HS-27A (cell line): ENCODE measurements around the gene PTPRQ.
A peak's percentile ranks its signal among the peaks of the same experiment; 100 is the strongest.
"Not testable (repeated sequence)": the region's sequence is repeated elsewhere in the genome, so short reads cannot be mapped to it uniquely, and the experiment has no call there.

Experiments used
- DNase-seq: peaks from one replicate; pipeline ENCODE4 v3.0.0-alpha.2; 2012; ENCODE audit warnings: low read depth, missing footprints

Gene PTPRQ

DNA sequence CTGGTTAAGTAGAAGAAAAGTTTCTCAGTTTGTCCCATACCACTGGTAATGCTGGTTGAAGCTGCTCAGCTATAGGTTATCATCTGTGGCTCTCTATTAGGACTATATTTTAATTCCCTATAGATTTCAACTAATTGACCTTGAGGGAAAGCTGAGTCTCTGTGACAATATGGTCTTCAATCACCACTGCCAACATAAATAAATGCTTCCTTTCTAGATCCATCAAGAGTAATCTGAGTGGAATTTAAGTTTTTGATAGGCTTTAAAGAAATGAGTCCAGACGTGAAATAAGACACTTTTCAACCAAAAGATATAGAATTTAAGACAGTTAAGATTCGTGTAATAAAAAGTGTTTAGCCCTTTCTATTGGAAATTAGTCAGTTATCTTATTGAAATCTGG lies 199.9 kb downstream of the PTPRQ start:
- no peak for DNase-seq

DNA sequence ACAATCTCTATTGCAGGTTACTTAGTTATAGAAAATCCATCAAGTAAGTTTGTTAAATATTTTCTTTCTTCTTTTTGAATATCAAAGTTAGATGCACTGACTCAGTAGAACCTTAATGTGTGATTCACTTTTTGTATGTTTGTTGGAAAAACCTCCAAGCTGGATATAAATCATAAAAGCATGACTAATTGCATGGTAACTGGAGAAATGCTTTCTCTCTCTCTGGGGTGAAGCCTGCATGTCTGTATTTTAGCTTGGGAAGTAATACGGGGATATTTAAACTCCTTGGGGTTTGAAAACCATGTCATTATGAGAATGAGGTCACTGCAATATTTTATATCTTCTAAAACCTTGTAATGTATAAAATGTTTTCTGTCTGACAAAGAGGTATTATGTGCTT lies 204.8 kb downstream of the PTPRQ start:
- peak; percentile 62 for DNase-seq

- no peak for DNase-seq
Observed at GRCh38 chr12:80655751-80656150, 211.7 kb downstream of the PTPRQ start.

DNA sequence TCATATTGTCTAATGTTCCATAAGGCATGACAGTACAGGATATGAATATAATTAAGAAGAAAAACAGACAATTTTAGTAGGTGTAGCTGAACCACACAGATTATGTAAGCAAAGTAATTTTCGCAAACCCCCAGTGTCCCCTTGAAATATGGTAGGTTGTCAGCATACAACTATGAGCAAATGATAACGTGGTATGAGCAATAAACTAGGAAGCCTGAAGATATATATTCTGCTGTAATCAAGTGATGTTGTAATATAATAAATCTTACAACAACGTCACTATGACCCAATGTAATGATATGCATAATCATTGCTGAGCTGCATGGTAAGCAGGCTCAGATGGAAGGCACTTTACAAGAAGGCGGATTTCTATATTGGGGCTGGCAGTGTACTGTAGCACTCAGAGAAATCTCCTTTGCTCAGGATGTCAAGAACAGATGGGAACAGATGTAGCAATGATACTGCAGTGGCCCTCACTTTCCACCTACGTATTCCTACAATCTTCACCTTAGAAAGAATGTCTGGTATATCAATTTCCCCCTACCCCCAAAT lies 215.6 kb downstream of the PTPRQ start:
- DNase-seq = no peak

- DNase-seq = no peak
Observed at GRCh38 chr12:80662586-80662985, 218.6 kb downstream of the PTPRQ start.

- no peak for DNase-seq
Observed at GRCh38 chr12:80670214-80670613, 226.2 kb downstream of the PTPRQ start.

GRCh38 chr12:80676042-80676636 lies 232.1 kb downstream of the PTPRQ start:
- not testable (repeated sequence) for DNase-seq

- no peak for DNase-seq
Observed at GRCh38 chr12:80676856-80677255, 232.8 kb downstream of the PTPRQ start.

GRCh38 chr12:80677994-80678393 lies 234.0 kb downstream of the PTPRQ start:
- no peak for DNase-seq

DNA sequence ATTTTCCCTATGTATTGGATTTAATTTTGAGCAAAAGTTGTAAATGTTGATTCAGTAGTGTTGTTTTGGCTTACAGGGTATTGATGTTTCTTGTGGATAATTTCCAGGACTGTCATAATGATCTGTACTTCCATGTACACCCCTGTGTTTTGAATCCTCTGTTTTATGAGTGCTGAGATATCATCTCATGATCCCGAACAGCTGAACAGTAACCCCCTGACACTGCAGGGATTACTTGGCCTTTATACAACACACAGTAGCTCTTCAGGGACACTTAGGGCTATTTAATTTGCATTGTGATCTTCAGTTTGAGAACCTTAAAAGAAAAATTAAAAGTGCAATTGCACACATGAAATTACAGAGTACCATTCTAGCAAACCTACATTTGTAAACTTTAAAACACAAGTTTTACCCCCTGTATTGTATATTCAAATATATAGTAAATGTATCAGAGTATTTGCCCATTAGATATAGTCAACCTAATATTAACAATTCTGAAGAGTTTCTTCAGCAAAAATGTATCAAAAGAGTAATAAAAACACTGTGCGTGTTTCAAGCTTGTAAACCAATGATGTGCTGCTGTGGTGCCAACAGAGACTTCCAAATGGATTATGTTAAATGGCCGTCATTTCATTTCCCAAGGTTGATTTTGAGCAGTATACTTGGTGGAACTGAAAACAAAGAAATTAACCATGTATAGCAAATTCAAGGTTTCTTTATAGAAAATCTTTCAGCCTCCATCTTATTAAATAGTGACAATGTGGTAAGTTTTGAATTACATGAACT lies 235.5 kb downstream of the PTPRQ start:
- DNase-seq = no peak

- no peak for DNase-seq
Observed at GRCh38 chr12:80681287-80681686, 237.3 kb downstream of the PTPRQ start.

DNA sequence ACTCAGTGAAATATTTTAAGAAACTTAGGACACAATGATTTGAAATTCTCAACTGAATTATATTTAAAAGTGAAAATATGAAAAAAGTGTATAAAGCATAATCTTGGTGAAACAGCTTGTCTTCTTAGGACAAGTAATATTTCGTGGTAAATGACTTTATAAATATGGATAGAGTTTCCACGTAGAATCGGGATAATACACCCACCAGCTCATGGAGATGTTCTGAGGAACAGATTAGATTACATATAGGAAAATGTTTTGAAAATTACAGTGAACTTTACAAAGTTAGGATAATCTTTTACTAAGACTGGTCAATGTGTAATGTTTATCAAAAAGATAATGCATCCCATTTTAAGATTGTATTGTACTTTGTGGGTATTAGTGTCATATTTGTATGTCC lies 237.8 kb downstream of the PTPRQ start:
- DNase-seq = no peak

DNA sequence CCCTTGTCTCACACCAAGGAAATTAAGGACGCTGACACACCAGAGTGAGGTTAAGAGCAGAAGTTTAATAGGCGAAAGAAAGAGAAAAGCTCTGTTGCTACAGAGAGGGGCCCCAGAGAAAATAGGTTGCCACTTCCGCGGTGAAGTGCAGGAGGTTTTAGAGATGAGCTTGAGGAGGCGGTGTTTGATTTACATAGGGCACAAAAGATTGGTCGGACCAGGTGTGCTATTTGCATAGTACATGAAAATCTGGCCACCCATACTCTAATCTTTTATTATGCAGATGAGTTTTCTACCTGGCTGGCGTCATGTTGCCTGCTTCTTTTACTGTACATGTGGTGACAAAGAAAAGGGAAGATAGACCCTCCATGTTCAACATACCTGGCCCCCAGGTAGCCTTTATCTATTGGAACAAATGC lies 240.1 kb downstream of the PTPRQ start:
- no peak for DNase-seq

GRCh38 chr12:80690090-80690489 lies 246.1 kb downstream of the PTPRQ start:
- no peak for DNase-seq

- DNase-seq = no peak
Observed at GRCh38 chr12:80690513-80690912, 246.5 kb downstream of the PTPRQ start.

DNA sequence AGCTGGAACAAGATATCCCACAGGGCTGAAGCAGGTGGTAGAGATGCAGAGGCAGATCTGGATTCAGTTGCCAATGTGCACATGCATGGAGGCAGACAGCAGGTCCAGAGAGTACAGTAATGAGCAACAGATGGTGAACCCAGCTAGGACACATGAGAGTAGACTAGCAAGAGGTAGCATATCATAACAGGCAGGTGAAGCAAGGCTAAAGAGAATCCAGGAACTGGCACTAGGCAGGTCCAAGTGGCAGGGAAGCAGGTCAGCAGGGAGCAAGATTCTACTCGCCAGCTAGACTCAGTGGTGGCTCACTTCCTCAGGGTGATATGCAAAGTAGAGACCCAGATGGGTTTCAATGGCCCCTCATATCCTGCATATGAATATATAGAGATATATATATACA lies 248.1 kb downstream of the PTPRQ start:
- no peak for DNase-seq

GRCh38 chr12:80697270-80697887 lies 253.3 kb downstream of the PTPRQ start:
- DNase-seq = no peak

GRCh38 chr12:80698256-80698655 lies 254.2 kb downstream of the PTPRQ start:
- no peak for DNase-seq

DNA sequence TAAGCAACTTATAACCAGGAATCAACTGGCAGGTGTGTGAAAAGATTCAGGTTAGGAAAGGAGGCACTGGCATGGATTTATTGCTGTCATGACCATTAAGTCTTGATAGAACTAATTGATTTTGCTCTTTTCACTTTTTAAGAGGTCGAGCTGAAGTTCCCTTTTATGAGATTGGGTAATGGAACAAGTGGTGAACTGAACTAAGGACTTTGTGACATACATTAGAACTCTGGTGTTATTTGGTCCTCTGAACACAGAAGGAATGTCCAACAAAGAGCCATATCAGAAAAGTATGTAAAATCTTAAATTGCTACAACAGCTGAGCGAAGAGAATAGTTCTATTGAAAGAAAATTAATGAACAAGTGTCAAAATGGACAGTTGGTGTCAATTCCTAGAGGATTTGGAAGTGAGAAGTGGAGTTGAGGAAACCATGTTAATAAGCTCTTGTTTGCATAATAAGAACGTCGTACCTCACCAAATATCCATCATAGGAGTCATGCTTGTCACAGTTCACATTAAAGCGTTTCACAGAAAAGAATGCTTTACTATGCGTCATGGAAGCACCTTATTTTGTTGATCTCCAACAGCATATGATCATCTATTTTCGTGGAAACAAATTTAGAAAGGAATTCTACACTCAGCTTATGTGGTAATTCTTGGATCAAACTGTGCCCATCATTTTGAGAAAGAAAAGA lies 255.0 kb downstream of the PTPRQ start:
- DNase-seq = no peak

DNA sequence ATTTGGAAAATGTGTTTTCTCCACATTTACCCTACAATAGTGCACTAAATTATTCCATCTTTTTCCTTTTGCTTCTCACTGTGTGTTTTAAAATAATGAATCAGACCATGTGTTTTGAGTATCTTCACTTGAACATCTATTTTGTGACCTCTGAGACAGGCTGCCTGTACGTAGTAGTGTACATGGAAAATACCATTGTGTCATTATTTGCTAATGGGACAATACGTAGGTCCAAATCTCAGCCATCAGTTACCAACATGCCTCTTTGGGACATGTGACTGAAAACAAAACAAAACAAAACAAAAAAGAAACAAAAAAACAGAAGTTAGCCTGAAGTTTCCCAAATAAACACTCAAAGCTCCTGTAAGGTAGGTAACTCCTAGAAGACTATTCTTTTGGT lies 256.3 kb downstream of the PTPRQ start:
- no peak for DNase-seq

DNA sequence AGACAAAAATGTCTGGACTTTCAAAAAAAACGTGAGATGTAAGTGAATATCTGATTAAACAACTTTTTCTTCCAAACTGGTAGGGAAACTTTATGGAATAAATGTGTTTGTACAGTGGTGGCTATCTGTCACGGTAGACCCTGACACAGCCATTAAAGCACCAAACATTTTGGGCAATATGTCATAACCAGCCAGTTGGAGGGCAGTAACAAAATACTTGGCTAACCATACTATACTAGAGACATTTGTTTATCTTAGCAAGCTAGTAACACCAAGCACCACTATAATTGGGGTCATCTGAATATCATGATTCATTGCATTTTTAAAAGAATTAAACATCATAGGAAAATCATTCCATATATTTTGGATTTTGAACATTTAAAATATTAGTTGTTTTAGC lies 257.4 kb downstream of the PTPRQ start:
- no peak for DNase-seq
